ENCODE measurements around the gene PDE8A.
"Not testable (repeated sequence)": the region's sequence is repeated elsewhere in the genome, so short reads cannot be mapped to it uniquely, and the experiment has no call there.

Gene PDE8A

DNA sequence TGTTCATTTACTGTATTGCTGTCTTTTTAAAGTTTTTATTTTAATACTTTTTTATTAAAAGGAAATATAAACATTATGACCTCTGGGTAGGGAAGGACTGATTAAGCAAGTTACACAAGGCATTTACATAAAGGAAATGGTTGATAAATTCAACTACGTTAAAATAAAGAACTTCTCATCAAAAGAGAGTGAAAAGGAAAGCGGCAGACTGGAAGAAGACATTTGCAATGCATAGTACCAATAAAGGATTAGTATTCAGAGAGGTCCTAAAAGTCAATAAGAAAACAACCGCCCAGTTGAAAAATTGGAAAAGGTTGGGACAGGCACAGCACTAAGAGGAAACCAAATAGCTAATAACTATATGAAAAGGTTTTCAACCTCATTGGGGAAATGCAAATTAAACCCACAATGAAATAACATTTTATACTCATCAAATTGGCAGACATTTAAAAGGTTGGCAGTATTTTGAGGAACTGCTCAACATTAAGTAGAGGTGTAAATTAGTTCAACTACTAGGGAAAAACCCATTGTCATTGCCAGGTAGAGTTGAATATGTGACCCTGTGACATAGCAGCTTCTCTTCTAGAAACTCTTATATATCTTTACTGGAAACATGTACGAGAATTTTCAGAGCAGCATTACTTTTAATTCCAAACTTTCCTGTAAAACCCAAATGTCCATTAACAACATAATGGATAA is 9.5 kb downstream of the PDE8A start:
- DNase-seq, result no peak

DNA sequence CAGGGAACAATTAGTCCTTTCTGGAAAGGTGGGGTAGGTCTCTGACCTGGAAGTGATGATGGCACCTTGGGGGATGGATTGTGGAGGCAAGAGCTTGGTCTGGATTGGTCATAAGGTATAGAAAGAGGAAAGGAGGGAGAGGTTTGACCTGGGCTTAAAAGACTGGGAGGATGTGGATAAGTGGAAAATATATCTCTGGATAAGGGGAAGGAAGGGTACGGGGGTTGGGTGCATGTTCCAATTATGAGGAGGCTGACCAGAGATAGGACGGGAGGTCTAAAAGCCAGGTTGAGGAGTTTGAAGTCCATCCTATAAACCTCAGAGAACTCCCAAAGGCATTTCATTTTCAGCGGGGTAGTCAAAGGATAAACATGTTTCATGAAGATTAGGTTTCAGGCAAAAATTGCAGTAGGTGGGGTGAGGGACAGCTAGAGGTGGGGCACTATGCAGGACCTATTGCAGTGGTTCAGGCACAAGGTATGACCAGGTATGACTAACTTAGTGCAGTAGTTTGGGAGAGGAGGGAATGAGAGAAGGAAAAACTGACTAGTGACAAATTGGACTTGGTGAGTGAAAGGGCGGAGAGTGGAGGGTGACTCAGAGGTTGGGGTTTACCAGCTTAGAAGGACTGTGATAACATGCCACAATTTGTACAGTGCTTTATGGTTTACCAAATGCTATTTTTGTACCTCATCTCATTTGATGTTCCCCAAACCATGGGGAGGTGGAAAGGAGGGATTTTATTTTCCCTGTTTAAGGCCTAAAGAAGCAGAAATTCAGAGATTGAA is 10.7 kb downstream of the PDE8A start:
- peak; percentile 20 for DNase-seq

- no peak for DNase-seq
Measured at GRCh38 chr15:84996055-84996454, 14.4 kb downstream of the PDE8A start.

DNA sequence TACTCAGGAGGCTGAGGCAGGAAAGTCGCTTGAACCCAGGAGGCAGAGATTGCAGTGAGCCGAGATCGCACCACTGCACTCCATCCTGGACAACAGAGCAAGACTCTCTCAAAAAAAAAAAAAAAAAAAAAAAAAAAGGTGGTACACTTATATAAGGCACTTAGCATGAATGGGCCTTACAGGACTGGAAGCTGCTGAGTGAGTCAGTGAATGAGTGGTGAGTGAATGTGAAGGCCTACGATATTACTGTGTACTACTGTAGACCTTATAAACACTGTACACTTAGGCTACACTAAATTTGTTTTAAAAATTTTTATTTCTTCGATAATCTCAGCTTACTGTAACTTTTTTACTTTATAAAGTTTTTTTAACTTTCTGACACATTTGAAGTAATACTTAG is 15.1 kb downstream of the PDE8A start:
- DNase-seq, result not testable (repeated sequence)

DNA sequence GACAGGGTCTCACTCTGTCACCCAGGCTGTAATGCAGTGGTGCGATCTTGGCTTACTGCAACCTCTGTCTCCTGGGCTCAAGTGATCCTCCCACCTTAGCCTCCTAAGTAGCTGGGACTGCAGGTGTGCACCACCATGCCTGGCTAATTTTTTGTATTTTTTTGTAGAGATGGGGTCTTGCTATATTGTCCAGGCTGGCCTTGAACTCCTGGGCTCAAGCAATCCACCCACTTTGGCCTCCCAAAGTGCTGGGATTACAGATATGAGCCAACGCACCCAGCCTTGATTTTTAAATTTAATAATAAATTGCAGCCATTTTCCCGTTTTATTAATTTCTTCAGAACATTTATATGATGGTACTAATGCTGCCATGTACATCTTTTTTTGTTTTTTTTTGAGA is 15.6 kb downstream of the PDE8A start:
- DNase-seq, result not testable (repeated sequence)

- no peak for DNase-seq
Measured at GRCh38 chr15:85000189-85000864, 18.7 kb downstream of the PDE8A start.

DNA sequence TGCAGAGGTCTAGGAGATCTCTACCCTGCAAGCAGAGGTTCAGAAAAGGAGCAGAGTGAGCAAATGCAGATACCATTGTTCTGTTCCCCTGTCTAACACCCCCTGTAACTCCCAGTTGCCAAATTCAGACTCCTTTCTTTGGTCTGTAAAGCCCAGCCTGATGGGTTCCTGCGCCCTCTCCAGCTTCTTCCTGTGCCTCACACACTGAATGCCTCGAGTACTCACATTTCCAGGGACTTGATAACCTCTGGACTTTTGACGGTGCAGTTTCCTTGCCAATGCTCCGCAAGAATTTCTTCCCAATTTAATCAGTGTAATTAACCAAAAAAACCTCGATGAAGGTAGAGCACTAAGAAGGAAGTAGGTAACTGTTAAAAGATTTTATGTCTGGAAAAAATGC is 19.3 kb downstream of the PDE8A start:
- no peak for DNase-seq

GRCh38 chr15:85002517-85002916 is 20.9 kb downstream of the PDE8A start:
- DNase-seq, result no peak

DNA sequence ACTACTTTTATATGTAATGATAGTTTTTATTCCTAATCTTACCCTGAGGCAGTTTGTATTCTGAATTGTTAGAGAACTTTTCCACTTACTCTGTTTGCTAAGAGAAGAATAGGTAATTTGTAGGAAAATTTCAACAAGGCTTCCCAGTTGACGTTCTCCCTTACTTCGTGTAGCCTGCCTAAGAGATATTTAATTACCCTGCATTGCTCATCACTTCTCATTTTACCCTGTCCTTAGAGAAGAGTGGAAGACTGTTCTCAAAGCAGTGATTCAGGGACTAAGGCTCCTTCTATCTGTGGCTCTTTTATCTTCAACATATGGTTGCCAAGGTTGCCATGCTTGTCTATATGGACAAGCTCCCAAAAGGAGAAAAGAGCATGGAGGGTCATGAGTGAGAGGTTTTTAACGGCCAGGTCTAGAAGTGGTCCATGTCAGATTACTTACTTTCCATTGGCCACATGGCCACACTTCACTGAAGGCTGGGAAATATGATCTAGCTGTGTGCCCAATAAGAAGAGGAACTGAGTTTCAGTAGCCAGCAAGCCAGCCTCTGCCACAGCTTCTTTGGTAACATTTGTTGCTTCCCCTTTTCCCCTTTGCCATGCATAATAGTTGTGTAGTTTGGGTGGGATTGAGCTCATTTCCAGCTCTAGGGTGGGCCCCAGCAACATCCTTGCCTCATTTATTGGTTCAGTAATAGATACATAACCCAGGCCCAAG is 22.1 kb downstream of the PDE8A start:
- no peak for DNase-seq

GRCh38 chr15:85004550-85004949 is 22.9 kb downstream of the PDE8A start:
- DNase-seq, result no peak

DNA sequence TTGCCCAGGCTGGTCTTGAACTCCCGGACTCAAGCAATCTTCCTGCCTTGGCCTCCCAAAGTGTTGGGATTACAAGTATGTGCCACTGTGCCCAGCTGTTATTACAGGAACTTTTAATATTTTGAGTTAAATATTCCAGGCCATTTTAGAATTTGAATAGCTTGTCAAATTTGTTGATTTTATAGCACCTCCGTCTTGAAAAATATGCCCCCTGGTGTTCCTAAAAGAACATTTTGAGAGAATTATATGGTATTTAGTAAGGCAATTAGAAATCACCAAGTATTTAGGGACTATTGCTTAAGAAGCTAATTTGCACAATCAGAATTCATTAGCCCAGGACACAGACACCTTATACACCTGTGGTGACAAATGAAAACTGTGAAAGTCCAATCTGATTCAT is 23.7 kb downstream of the PDE8A start:
- DNase-seq, result no peak

- DNase-seq, result no peak
Measured at GRCh38 chr15:85005746-85006145, 24.1 kb downstream of the PDE8A start.

DNA sequence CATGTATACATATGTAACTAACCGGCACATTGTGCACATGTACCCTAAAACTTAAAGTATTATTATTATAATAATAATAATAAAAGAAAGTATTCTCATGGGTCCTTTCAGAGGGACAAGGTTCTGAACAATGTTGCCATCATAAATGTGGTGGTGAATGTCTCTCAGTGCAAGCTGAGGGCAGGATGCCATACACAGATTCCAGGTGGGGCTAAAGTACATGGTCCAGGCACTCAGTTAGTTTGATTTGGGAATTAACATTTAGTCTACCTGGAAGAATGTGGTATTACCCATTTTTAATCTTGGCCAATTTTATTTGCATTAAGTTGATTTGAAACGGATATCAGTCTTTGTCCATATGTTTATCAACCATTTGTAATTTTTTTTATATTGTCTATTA is 24.5 kb downstream of the PDE8A start:
- no peak for DNase-seq

GRCh38 chr15:85006655-85007054 is 25.0 kb downstream of the PDE8A start:
- DNase-seq, result no peak

- DNase-seq, result no peak
Measured at GRCh38 chr15:85007137-85007536, 25.5 kb downstream of the PDE8A start.

DNA sequence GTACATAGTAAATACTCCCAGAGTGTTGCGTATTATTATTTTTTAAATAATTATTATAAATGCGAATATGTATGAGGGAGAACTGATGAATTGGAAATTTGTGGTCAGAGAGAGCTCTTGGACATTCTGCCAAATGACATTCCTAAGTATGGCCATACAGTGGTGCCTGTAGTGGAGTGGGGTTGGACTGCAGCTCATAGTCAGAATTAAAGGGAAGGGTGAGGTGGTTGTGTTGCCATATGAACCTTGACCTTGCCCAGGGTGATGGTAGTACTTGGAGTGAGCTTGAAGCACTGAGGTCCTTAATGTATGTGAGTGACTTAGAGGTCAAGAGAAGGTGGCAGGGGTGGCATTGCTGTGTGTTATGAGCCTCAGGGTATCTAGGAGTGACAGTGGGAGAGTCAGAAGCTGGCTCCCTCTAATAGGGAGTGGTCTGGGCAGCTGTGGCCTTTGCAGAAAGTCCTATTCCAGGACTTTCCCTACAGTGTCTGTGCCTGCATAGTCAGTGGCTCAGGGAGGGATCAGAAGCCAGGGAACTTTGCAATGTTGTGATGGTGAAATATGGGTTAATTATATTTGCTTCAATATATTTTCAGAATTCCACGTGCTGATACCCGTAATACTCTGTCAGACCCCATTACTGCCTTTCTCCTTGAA is 26.2 kb downstream of the PDE8A start:
- no peak for DNase-seq

- no peak for DNase-seq
Measured at GRCh38 chr15:85008474-85009260, 27.0 kb downstream of the PDE8A start.

- no peak for DNase-seq
Measured at GRCh38 chr15:85009435-85009834, 27.8 kb downstream of the PDE8A start.

DNA sequence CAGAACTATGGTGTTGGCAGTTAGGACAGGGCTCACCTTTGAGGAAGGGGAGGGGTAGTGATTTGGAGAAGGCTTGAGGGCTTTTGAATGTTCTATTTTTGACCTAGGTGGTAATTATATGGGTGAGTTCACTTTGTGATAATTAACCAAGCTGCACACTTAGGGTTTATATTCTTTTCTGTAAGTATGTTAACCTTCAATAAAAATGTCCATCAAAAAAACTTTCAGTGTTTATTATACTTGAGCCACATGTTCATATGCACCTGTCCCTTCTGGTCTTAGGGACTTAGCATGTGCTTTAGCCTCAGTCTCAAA is 28.4 kb downstream of the PDE8A start:
- DNase-seq, result no peak

GRCh38 chr15:85010386-85011159 is 28.9 kb downstream of the PDE8A start:
- DNase-seq, result no peak

- no peak for DNase-seq
Measured at GRCh38 chr15:85011160-85011571, 29.5 kb downstream of the PDE8A start.
